ENCODE results near the gene ZC3H12A.
A peak's percentile ranks its signal among the peaks of the same experiment; 100 is the strongest.

Gene ZC3H12A

DNA sequence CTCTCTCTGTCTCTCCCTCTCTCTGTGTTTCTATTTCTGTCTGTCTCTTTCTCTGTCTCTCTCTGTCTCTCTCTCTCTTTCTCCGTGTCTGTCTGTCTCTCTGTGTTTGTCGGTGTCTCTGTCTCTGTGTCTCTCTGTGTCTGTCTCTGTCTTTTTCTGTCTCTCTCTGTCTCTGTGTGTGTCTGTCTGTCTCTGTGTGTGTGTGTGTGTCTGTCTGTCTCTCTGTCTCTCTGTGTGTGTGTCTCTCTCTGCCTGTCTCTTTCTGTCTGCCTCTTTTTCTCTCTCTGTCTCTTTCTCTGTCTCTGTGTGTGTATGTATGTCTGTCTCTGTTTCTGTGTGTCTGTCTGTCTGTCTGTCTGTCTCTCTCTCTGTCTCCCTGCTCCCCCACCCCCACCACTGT lies 31.7 kb upstream of the ZC3H12A start:
- H3K9me3 Mint-ChIP-seq, result no peaks in the 10 kb centered on the region
- H3K27me3 Mint-ChIP-seq, result peaks cover 29% of the 10 kb centered on the region
- DNase-seq (ENCODE audit: low spot score in 2 of 2) (no peak), ATAC-seq (ENCODE audit: low read depth) (no peak)
- peaks cover 1% of the 10 kb centered on the region for H3K36me3 Mint-ChIP-seq
- no peak overlapping the region for H3K4me3 Mint-ChIP-seq
- no peak overlapping the region for H3K27ac Mint-ChIP-seq
- peaks cover 4% of the 10 kb centered on the region for H3K4me1 Mint-ChIP-seq

GRCh38 chr1:37446874-37447273 lies 27.5 kb upstream of the ZC3H12A start:
- Mint-ChIP-seq H3K27ac (no peak overlapping the region), H3K27me3 (peaks cover 23% of the 10 kb centered on the region), H3K36me3 (peaks cover 1% of the 10 kb centered on the region), H3K9me3 (no peaks in the 10 kb centered on the region), H3K4me1 (peaks cover 12% of the 10 kb centered on the region), H3K4me3 (no peak overlapping the region)
- DNase-seq (ENCODE audit: low spot score in 2 of 2) (no peak), ATAC-seq (ENCODE audit: low read depth) (no peak)

GRCh38 chr1:37448185-37448584 lies 26.2 kb upstream of the ZC3H12A start:
- no peak for ATAC-seq (ENCODE audit: low read depth)
- Mint-ChIP-seq H3K4me1 (peaks cover 8% of the 10 kb centered on the region), H3K36me3 (peaks cover 1% of the 10 kb centered on the region), H3K4me3 (no peak overlapping the region), H3K27me3 (peaks cover 12% of the 10 kb centered on the region), H3K9me3 (no peaks in the 10 kb centered on the region), H3K27ac (peak overlapping the region; percentile 45)
- no peak for DNase-seq (ENCODE audit: low spot score in 2 of 2)

GRCh38 chr1:37448691-37449417 lies 25.5 kb upstream of the ZC3H12A start:
- Mint-ChIP-seq H3K9me3 (no peaks in the 10 kb centered on the region), H3K4me1 (peaks cover 8% of the 10 kb centered on the region), H3K36me3 (peaks cover 1% of the 10 kb centered on the region), H3K27ac (peak overlapping the region; percentile 45), H3K4me3 (no peak overlapping the region), H3K27me3 (peaks cover 12% of the 10 kb centered on the region)
- no peak for ATAC-seq (ENCODE audit: low read depth)
- DNase-seq (ENCODE audit: low spot score in 2 of 2), result no peak

DNA sequence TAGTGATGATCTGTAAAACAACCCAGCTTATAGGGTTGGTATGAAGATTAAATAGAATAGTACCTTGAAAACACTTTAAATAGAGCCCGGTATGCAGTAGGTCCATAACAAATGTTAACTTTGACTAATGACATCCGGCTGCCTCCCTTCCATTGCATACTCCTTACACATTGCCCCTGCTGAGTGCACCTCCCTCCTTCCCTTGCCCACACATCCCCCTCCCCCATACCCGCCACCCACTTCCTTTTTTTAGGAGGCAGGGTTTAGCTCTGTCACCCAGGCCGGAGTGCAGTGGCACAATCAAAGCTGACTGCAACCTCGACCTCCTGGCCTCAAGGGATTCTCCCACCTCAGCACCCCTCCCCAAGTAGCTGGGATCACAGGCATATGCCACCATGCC lies 24.4 kb upstream of the ZC3H12A start:
- H3K27me3 Mint-ChIP-seq, result peaks cover 12% of the 10 kb centered on the region
- H3K36me3 Mint-ChIP-seq, result peaks cover 1% of the 10 kb centered on the region
- H3K4me1 Mint-ChIP-seq, result peaks cover 10% of the 10 kb centered on the region
- H3K4me3 Mint-ChIP-seq, result no peak overlapping the region
- DNase-seq (ENCODE audit: low spot score in 2 of 2) (no peak), ATAC-seq (ENCODE audit: low read depth) (peak; percentile 79)
- H3K27ac Mint-ChIP-seq, result no peak overlapping the region
- no peaks in the 10 kb centered on the region for H3K9me3 Mint-ChIP-seq

DNA sequence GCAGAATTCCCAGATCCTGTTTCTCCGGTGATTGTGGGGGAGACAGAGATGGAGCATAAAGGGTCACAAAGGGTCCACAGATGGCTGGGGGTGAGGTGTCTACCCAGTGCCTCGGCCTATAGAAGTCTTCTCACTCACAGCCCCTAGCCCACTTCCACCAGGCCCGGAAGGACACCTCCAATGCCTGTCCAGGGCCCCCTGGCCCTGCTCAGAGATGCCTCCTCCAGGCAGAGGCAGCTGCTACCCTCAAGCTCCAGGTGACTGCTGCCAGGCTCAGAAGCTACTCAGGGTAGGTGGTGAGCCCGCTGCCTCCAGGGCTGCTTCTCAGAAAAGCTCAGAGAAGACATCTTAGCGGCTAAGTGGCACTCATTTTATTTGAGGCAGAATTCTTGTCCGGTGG lies 22.0 kb upstream of the ZC3H12A start:
- H3K4me3 Mint-ChIP-seq, result no peak overlapping the region
- peaks cover 11% of the 10 kb centered on the region for H3K4me1 Mint-ChIP-seq
- no peak for ATAC-seq (ENCODE audit: low read depth)
- H3K9me3 Mint-ChIP-seq, result no peaks in the 10 kb centered on the region
- DNase-seq (ENCODE audit: low spot score in 2 of 2), result no peak
- no peaks in the 10 kb centered on the region for H3K36me3 Mint-ChIP-seq
- H3K27ac Mint-ChIP-seq, result no peak overlapping the region
- peaks cover 2% of the 10 kb centered on the region for H3K27me3 Mint-ChIP-seq

- DNase-seq (ENCODE audit: low spot score in 2 of 2) (no peak), ATAC-seq (ENCODE audit: low read depth) (no peak)
- peaks cover 11% of the 10 kb centered on the region for H3K4me1 Mint-ChIP-seq
- no peaks in the 10 kb centered on the region for H3K36me3 Mint-ChIP-seq
- no peak overlapping the region for H3K4me3 Mint-ChIP-seq
- H3K27me3 Mint-ChIP-seq, result peaks cover under 1% of the 10 kb centered on the region
- no peak overlapping the region for H3K27ac Mint-ChIP-seq
- H3K9me3 Mint-ChIP-seq, result no peaks in the 10 kb centered on the region
Measured at GRCh38 chr1:37453647-37454046, 20.7 kb upstream of the ZC3H12A start.

GRCh38 chr1:37455516-37455915 lies 18.9 kb upstream of the ZC3H12A start:
- ATAC-seq (ENCODE audit: low read depth) (no peak), DNase-seq (ENCODE audit: low spot score in 2 of 2) (no peak)
- peaks cover 3% of the 10 kb centered on the region for H3K4me1 Mint-ChIP-seq
- no peak overlapping the region for H3K27ac Mint-ChIP-seq
- no peaks in the 10 kb centered on the region for H3K36me3 Mint-ChIP-seq
- no peak overlapping the region for H3K4me3 Mint-ChIP-seq
- no peaks in the 10 kb centered on the region for H3K9me3 Mint-ChIP-seq
- H3K27me3 Mint-ChIP-seq, result no peaks in the 10 kb centered on the region

DNA sequence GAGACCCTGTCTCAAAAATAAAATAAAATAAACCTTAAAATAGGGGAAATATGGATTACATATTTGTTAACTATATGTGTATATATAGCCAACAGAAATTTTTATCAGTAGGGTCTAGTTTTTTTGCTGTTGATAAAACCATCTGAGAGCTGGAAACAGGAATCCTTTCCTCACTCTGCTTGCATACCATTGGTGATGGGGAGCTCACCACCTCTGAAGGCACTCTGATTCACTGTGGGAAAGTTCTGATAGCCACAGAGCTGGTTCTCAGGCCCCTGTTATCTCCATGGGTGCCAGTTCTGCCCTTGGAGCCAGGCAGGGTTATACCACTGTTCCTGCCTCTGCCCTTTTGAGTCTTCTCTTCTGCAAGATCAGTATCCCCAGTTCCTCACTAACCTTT lies 17.8 kb upstream of the ZC3H12A start:
- ATAC-seq (ENCODE audit: low read depth) (no peak), DNase-seq (ENCODE audit: low spot score in 2 of 2) (no peak)
- no peaks in the 10 kb centered on the region for H3K36me3 Mint-ChIP-seq
- H3K27ac Mint-ChIP-seq, result no peak overlapping the region
- no peak overlapping the region for H3K4me3 Mint-ChIP-seq
- no peaks in the 10 kb centered on the region for H3K9me3 Mint-ChIP-seq
- no peaks in the 10 kb centered on the region for H3K27me3 Mint-ChIP-seq
- H3K4me1 Mint-ChIP-seq, result peaks cover 3% of the 10 kb centered on the region

DNA sequence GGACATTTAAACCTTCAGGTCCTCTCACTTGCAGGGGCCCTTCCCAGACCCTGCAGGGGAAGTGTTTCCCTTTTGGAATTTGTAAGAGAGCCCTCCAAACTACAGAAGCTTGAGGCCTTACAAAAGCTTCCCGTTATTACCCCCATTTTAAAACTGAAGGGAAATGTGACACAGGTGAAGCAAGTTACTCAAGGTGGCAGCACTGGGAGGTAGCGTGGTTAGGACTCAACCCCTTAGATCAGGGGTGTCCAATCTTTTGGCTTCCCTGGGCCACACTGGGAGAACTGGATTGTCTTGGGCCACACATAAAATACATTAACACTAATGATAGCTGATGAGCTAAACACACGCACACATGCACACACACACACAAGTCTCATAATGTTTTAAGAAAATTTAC lies 15.8 kb upstream of the ZC3H12A start:
- Mint-ChIP-seq H3K9me3 (no peaks in the 10 kb centered on the region), H3K36me3 (no peaks in the 10 kb centered on the region), H3K27me3 (no peaks in the 10 kb centered on the region), H3K4me1 (peaks cover 3% of the 10 kb centered on the region), H3K4me3 (no peak overlapping the region), H3K27ac (no peak overlapping the region)
- ATAC-seq (ENCODE audit: low read depth) (no peak), DNase-seq (ENCODE audit: low spot score in 2 of 2) (no peak)

- H3K4me1 Mint-ChIP-seq, result no peaks in the 10 kb centered on the region
- ATAC-seq (ENCODE audit: low read depth) (no peak), DNase-seq (ENCODE audit: low spot score in 2 of 2) (no peak)
- no peaks in the 10 kb centered on the region for H3K36me3 Mint-ChIP-seq
- no peaks in the 10 kb centered on the region for H3K9me3 Mint-ChIP-seq
- H3K27me3 Mint-ChIP-seq, result no peaks in the 10 kb centered on the region
- no peak overlapping the region for H3K4me3 Mint-ChIP-seq
- H3K27ac Mint-ChIP-seq, result no peak overlapping the region
Measured at GRCh38 chr1:37461698-37462436, 12.5 kb upstream of the ZC3H12A start.

GRCh38 chr1:37464443-37464842 lies 9.9 kb upstream of the ZC3H12A start:
- H3K27ac Mint-ChIP-seq, result no peak overlapping the region
- H3K4me1 Mint-ChIP-seq, result no peaks in the 10 kb centered on the region
- H3K27me3 Mint-ChIP-seq, result no peaks in the 10 kb centered on the region
- H3K36me3 Mint-ChIP-seq, result no peaks in the 10 kb centered on the region
- ATAC-seq (ENCODE audit: low read depth) (no peak), DNase-seq (ENCODE audit: low spot score in 2 of 2) (no peak)
- H3K9me3 Mint-ChIP-seq, result no peaks in the 10 kb centered on the region
- no peak overlapping the region for H3K4me3 Mint-ChIP-seq

GRCh38 chr1:37465593-37466517 lies 8.5 kb upstream of the ZC3H12A start:
- no peaks in the 10 kb centered on the region for H3K4me1 Mint-ChIP-seq
- H3K27ac Mint-ChIP-seq, result no peak overlapping the region
- H3K4me3 Mint-ChIP-seq, result no peak overlapping the region
- ATAC-seq (ENCODE audit: low read depth) (no peak), DNase-seq (ENCODE audit: low spot score in 2 of 2) (no peak)
- no peaks in the 10 kb centered on the region for H3K36me3 Mint-ChIP-seq
- H3K27me3 Mint-ChIP-seq, result no peaks in the 10 kb centered on the region
- H3K9me3 Mint-ChIP-seq, result no peaks in the 10 kb centered on the region

- Mint-ChIP-seq H3K4me3 (no peak overlapping the region), H3K27ac (no peak overlapping the region), H3K4me1 (peaks cover 5% of the 10 kb centered on the region), H3K9me3 (no peaks in the 10 kb centered on the region), H3K27me3 (no peaks in the 10 kb centered on the region), H3K36me3 (no peaks in the 10 kb centered on the region)
- ATAC-seq (ENCODE audit: low read depth) (no peak), DNase-seq (ENCODE audit: low spot score in 2 of 2) (no peak)
Measured at GRCh38 chr1:37468037-37468436, 6.3 kb upstream of the ZC3H12A start.

Measured in memory B cell (primary cell).